HepG2 (cell line): ENCODE results near the gene RAB3D. TPM values are rescaled to one million over a fixed set of nuclear protein-coding genes. Genes with fewer than 3 reads are reported as not detected.

ENCODE experiments used
- ATAC-seq: fragments of 200-7000 bp; cut with Tn5 transposase; 3 replicates; pipeline ENCODE4 v1.9.1; 2020; ENCODE audit warnings: mild to moderate bottlenecking, moderate library complexity
- BruUV-seq: library from RNA; stranded (reverse); fragments of 400-500 nt; replicated peaks from 2 replicates; lab custom pipeline; 2021; lab: Mats Ljungman, UMichigan
- CTCF ChIA-PET: fragments of 300-600 bp; formaldehyde crosslinking; extraction: SDS; loops from one replicate; lab custom pipeline; 2021; ENCODE audit warnings: low total read pairs, inconsistent platforms, low intra/inter-chr PET ratio; lab: Yijun Ruan, JAX
- POLR2A ChIA-PET: fragments of 350-600 bp; sonication (Branson Sonifier 250); formaldehyde crosslinking; loops from one replicate; lab custom pipeline; 2020; ENCODE audit warnings: antibody characterized with exemption, inconsistent platforms; lab: Yijun Ruan, JAX
- DNase-seq: peaks from one replicate; pipeline ENCODE4 v3.0.0-alpha.2; 2015; ENCODE audit warnings: low spot score
- FAIRE-seq: peaks from 3 replicates; lab custom pipeline; 2011; peaks lifted over from hg19 to GRCh38; lab: Jason Lieb, UNC
- H2AFZ ChIP-seq: one replicate; pipeline ENCODE4 v1.6.1; 2011; ENCODE audit warnings: low read length, inconsistent platforms
- H3K27ac ChIP-seq: fragments of 300-600 bp; 3 replicates; pipeline ENCODE4 v1.8.0; 2011; ENCODE audit warnings: mixed run types, mild to moderate bottlenecking, mixed read lengths, low read length, inconsistent platforms; ENCODE audit not compliant: insufficient read depth; ENCODE audit errors: extremely low read length
- H3K27me3 ChIP-seq, 2 experiments: fragments of 200-600 bp in 1 of 2; 2 replicates in 1 of 2; 3 replicates in 1 of 2; pipeline versions ENCODE4 v1.6.0 to v1.8.0; 2011; ENCODE audit warnings: low read length in 2 of 2, mild to moderate bottlenecking in 2 of 2, moderate library complexity in 2 of 2, inconsistent platforms in 1 of 2; ENCODE audit not compliant: insufficient read depth in 2 of 2, control insufficient read depth in 1 of 2
- H3K36me3 ChIP-seq, 2 experiments: fragments of 200-600 bp in 1 of 2; replicated peaks in 1 of 2; 2 replicates in 1 of 2; 3 replicates in 1 of 2; pipeline versions ENCODE4 v1.5.1 to v1.8.0; 2011; ENCODE audit warnings: low read length in 2 of 2, inconsistent platforms in 1 of 2; ENCODE audit not compliant: insufficient read depth in 2 of 2, control insufficient read depth in 1 of 2
- H3K4me1 ChIP-seq: 2 replicates; pipeline ENCODE4 v1.5.1; 2012; ENCODE audit warnings: low read length, inconsistent platforms; ENCODE audit not compliant: insufficient read depth
- H3K4me2 ChIP-seq: 2 replicates; pipeline ENCODE4 v1.6.0; 2011; ENCODE audit warnings: low read depth, low read length, inconsistent platforms
- H3K4me3 ChIP-seq, 3 experiments: fragments of 200-600 bp in 1 of 3; sonication (generic), shearing (Covaris generic) in 1 of 3; replicated peaks in 1 of 3; 2 replicates each; pipeline ENCODE4 v1.5.1; 2011 to 2016; ENCODE audit warnings: low read length in 3 of 3, inconsistent platforms in 2 of 3, low read depth in 2 of 3, mild to moderate bottlenecking in 2 of 3, control low read depth in 1 of 3, mixed read lengths in 1 of 3; ENCODE audit not compliant: insufficient read depth in 1 of 3
- H3K79me2 ChIP-seq: one replicate; pipeline ENCODE4 v1.6.1; 2011; ENCODE audit warnings: low read length, inconsistent platforms; ENCODE audit not compliant: insufficient read depth
- H3K9ac ChIP-seq: 2 replicates; pipeline ENCODE4 v1.6.0; 2011; ENCODE audit warnings: mild to moderate bottlenecking, low read depth, low read length, inconsistent platforms; ENCODE audit not compliant: insufficient read depth
- H3K9me3 ChIP-seq: 2 replicates; pipeline ENCODE4 v1.5.1; 2012; ENCODE audit warnings: mild to moderate bottlenecking, low read length
- H4K20me1 ChIP-seq: 2 replicates; pipeline ENCODE4 v1.6.0; 2011; ENCODE audit warnings: inconsistent platforms, mild to moderate bottlenecking, low read length, moderate library complexity; ENCODE audit not compliant: insufficient read depth
- ATF7-NPFF ChIP-seq: sonication (generic); formaldehyde crosslinking; IDR thresholded peaks from 2 replicates; pipeline ENCODE4 v1.8.1; 2023; ENCODE audit warnings: mild to moderate bottlenecking, low read depth, missing genetic modification reagents, moderate library complexity
- CCAR2 ChIP-seq: fragments of 200-400 bp; formaldehyde crosslinking; optimal IDR thresholded peaks from 2 replicates; pipeline ENCODE3; 2018; ENCODE audit warnings: low read depth, mild to moderate bottlenecking, low read length, moderate library complexity
- FOSL2 ChIP-seq: sonication (generic); formaldehyde crosslinking; IDR thresholded peaks from 2 replicates; pipeline ENCODE4 v1.4.0; 2020; ENCODE audit warnings: missing genetic modification reagents
- HHEX ChIP-seq: IDR thresholded peaks from 2 replicates; pipeline ENCODE4 v1.6.1; 2016; ENCODE audit warnings: control low read depth
- YY1 ChIP-seq: IDR thresholded peaks from 2 replicates; pipeline ENCODE4 v1.6.1; 2011; ENCODE audit warnings: low read length, low read depth, moderate library complexity, mild to moderate bottlenecking; ENCODE audit not compliant: insufficient read depth, insufficient replicate concordance
- ZNF546 ChIP-seq: sonication (generic); formaldehyde crosslinking; conservative IDR thresholded peaks from 2 replicates; pipeline ENCODE4 v1.8.1; 2023; ENCODE audit warnings: mild to moderate bottlenecking, missing genetic modification reagents
- WGBS: methylation state at CpG from one replicate; pipeline ENCODE4 v1.1.6; 2017; ENCODE audit warnings: low lambda C conversion rate; 5-methylcytosine and 5-hydroxymethylcytosine counted together
- in situ Hi-C: cut with HindIII; loops from 2 replicates; pipeline ENCODE4 v1.10.0; 2017; ENCODE audit warnings: low pct_unique_long_range_greater_than_20kb; ENCODE audit not compliant: extremely low pct_ligation_motif_present
- intact Hi-C: fragments of 100-400 bp; cut with micrococcal nuclease; formaldehyde crosslinking; loops from one replicate; pipeline ENCODE4 v1.10.0; 2022; ENCODE audit not compliant: unreplicated experiment
- polyA plus RNA-seq, 8 experiments: library from polyadenylated mRNA; depleted of rRNA in 3 of 8; stranded (reverse) in 7 of 8; unstranded in 1 of 8; fragments of >200 nt; fragmentation: Illumina TruSeq in 4 of 8; extraction: Trizol in 4 of 8; gene quantifications; 2 replicates each; pipeline versions ENCODE4 v1.2.1 to v1.2.3, GENCODE V29; 2011 to 2016; ENCODE audit warnings: low read depth in 4 of 8, missing spikeins in 1 of 8, mixed read lengths in 1 of 8; ENCODE audit not compliant: insufficient read depth in 1 of 8
- total RNA-seq, 5 experiments: library from RNA; depleted of rRNA; stranded (reverse); fragments of >200 nt; fragmentation: Illumina TruSeq; extraction: Trizol; gene quantifications; 2 replicates each; pipeline ENCODE4 v1.2.3, GENCODE V29; 2016; ENCODE audit warnings: low read depth in 1 of 5
- TF ChIP-seq, protein P1 (sequence below): sonication (generic); formaldehyde crosslinking; IDR thresholded peaks from 2 replicates; pipeline ENCODE4 v1.9.0; 2022; ENCODE audit warnings: missing genetic modification reagents, mild to moderate bottlenecking, borderline replicate concordance

Gene RAB3D
- total and polyA plus RNA-seq, 2 of the 13 experiments (the other 11 are each of a cell fraction or from before 2014, with no cell fraction given): 2.0 to 16.1 TPM

DNA sequence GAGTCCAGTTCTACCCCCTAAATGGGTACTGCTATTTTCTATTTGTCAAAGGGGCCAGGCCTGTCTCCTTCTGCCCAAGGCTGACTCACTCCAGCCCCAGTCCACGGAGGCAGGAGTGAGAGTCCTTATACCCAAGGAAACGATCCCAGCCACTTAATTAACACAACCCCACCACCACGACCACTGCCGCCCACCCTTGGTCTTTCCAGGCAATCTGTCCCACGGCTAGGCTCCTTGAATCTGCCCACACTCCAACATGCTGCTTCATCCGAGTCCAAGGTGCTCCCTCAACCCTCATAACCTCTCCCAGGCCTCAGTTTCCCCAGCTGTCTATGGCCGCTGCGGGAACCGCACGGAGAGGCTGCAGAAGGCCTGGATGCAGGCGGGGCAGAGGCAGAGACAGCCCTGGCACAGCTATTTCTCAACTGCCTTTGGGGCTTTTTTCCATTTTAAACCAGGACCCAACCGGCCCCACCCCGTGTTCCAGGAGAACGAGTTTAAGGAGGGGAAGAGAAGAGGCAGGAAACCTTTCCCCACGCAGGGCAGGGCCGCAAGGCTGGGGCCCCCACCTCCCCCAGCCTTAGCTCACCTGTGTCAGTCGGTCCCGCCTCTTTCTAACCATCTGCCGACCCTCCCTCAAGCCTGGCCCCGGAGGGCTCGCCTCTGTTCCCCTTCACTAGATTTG, 746 bp downstream of the RAB3D start:
- Histone ChIP-seq H3K9me3 (no peaks in the 10 kb centered on the region), H3K4me1 (peaks cover 27% of the 10 kb centered on the region), H3K9ac (peak overlapping the region; percentile 61; the same call in 1 of the 2 replicates), H2AFZ (no peak overlapping the region), H3K4me2 (peak overlapping the region; percentile 97), H3K27me3 (no peaks in the 10 kb centered on the region), H3K79me2 (no peaks in the 10 kb centered on the region), H3K36me3 (peaks cover 0 to 2% of the 10 kb centered on the region in 2 experiments; a peak in 1 of 5 replicates), H4K20me1 (no peaks in the 10 kb centered on the region), H3K4me3 (peak overlapping the region; percentile 67 to 81 (median 81)), H3K27ac (no peak overlapping the region)
- FAIRE-seq (no peak), DNase-seq (no peak), ATAC-seq (peak; percentile 13)
- in situ Hi-C loops: no loop called here
- 0 out of 2 replicates have a peak, but pooled peaks have one; percentile 19 for TF ChIP-seq ZNF546 (CRISPR knock-in tag)
- TF ChIP-seq YY1: peak; percentile 3
- TF ChIP-seq ATF7-NPFF (CRISPR knock-in tag): peak; percentile 7; the same call in 1 of the 2 replicates
- TF ChIP-seq CCAR2: no peak
- no peak for TF ChIP-seq HHEX (CRISPR knock-in tag)
- 0 out of 2 replicates have a peak, but pooled peaks have one; percentile 7 for TF ChIP-seq FOSL2 (CRISPR knock-in tag)
- TF ChIP-seq, protein P1, sequence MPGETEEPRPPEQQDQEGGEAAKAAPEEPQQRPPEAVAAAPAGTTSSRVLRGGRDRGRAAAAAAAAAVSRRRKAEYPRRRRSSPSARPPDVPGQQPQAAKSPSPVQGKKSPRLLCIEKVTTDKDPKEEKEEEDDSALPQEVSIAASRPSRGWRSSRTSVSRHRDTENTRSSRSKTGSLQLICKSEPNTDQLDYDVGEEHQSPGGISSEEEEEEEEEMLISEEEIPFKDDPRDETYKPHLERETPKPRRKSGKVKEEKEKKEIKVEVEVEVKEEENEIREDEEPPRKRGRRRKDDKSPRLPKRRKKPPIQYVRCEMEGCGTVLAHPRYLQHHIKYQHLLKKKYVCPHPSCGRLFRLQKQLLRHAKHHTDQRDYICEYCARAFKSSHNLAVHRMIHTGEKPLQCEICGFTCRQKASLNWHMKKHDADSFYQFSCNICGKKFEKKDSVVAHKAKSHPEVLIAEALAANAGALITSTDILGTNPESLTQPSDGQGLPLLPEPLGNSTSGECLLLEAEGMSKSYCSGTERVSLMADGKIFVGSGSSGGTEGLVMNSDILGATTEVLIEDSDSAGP (CRISPR knock-in tag): peak; percentile 7; the same call in 1 of the 2 replicates
- TSS peak; percentile 53 for BruUV-seq
- ChIA-PET POLR2A (interaction anchor here (2.7 kb wide), 1 partner anchor 36 kb away, joined by 17 read pairs; the partner anchor contains the start of gene SWSAP1), CTCF (no interaction called here)
- WGBS: 13% methylated on average over 20 of the region's 21 CpGs
- intact Hi-C loops: no loop called here
